Progenitor cell of endocrine pancreas (in vitro differentiated cells): ENCODE data around the gene INPP5D. TPM values are rescaled to one million over a fixed set of nuclear protein-coding genes. Genes with fewer than 3 reads are reported as not detected.

Experiments used
- DNase-seq: peaks from one replicate; pipeline ENCODE4 v3.0.0; 2021; ENCODE audit warnings: low spot score; ENCODE audit not compliant: unreplicated experiment
- H3K27ac Mint-ChIP-seq: 2 replicates; pipeline ENCODE4 v1.8.0; 2021; ENCODE audit warnings: mild to moderate bottlenecking, moderate library complexity, mixed read lengths
- H3K27me3 Mint-ChIP-seq: 2 replicates; pipeline ENCODE4 v1.8.0; 2021; ENCODE audit warnings: mixed read lengths
- H3K36me3 Mint-ChIP-seq: 2 replicates; pipeline ENCODE4 v1.8.0; 2022; ENCODE audit warnings: mixed read lengths; ENCODE audit not compliant: insufficient read depth
- H3K4me1 Mint-ChIP-seq: 2 replicates; pipeline ENCODE4 v1.8.0; 2021; ENCODE audit warnings: low read depth, mixed read lengths
- H3K4me3 Mint-ChIP-seq: 2 replicates; pipeline ENCODE4 v1.8.0; 2021; ENCODE audit warnings: low read depth, mild to moderate bottlenecking, moderate library complexity, mixed read lengths
- H3K9me3 Mint-ChIP-seq: 2 replicates; pipeline ENCODE4 v1.8.0; 2021; ENCODE audit warnings: low read depth, mixed read lengths
- total RNA-seq: library from RNA; stranded (reverse); gene quantifications from 2 replicates; pipeline ENCODE4 v1.2.1, GENCODE V29; 2021
- TF ChIP-seq, protein P1 (sequence below): fragments of 200-600 bp; sonication (generic); IDR thresholded peaks from one replicate; pipeline ENCODE4 v1.5.0; 2021; ENCODE audit warnings: antibody characterized with exemption, mild to moderate bottlenecking; ENCODE audit not compliant: unreplicated experiment

INPP5D gene
- total RNA-seq, 1 donor from 2014 or later: 5.3 TPM

- H3K4me3 Mint-ChIP-seq: no peak overlapping the region
- no peaks in the 10 kb centered on the region for H3K36me3 Mint-ChIP-seq
- H3K27ac Mint-ChIP-seq: no peak overlapping the region
- no peak for DNase-seq
- TF ChIP-seq, protein P1, sequence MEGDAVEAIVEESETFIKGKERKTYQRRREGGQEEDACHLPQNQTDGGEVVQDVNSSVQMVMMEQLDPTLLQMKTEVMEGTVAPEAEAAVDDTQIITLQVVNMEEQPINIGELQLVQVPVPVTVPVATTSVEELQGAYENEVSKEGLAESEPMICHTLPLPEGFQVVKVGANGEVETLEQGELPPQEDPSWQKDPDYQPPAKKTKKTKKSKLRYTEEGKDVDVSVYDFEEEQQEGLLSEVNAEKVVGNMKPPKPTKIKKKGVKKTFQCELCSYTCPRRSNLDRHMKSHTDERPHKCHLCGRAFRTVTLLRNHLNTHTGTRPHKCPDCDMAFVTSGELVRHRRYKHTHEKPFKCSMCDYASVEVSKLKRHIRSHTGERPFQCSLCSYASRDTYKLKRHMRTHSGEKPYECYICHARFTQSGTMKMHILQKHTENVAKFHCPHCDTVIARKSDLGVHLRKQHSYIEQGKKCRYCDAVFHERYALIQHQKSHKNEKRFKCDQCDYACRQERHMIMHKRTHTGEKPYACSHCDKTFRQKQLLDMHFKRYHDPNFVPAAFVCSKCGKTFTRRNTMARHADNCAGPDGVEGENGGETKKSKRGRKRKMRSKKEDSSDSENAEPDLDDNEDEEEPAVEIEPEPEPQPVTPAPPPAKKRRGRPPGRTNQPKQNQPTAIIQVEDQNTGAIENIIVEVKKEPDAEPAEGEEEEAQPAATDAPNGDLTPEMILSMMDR: no peak
- H3K27me3 Mint-ChIP-seq: peaks cover 2% of the 10 kb centered on the region
- H3K4me1 Mint-ChIP-seq: no peaks in the 10 kb centered on the region
- H3K9me3 Mint-ChIP-seq: no peaks in the 10 kb centered on the region
Measured at GRCh38 chr2:233174137-233174536, 114.0 kb downstream of the INPP5D start.

DNA sequence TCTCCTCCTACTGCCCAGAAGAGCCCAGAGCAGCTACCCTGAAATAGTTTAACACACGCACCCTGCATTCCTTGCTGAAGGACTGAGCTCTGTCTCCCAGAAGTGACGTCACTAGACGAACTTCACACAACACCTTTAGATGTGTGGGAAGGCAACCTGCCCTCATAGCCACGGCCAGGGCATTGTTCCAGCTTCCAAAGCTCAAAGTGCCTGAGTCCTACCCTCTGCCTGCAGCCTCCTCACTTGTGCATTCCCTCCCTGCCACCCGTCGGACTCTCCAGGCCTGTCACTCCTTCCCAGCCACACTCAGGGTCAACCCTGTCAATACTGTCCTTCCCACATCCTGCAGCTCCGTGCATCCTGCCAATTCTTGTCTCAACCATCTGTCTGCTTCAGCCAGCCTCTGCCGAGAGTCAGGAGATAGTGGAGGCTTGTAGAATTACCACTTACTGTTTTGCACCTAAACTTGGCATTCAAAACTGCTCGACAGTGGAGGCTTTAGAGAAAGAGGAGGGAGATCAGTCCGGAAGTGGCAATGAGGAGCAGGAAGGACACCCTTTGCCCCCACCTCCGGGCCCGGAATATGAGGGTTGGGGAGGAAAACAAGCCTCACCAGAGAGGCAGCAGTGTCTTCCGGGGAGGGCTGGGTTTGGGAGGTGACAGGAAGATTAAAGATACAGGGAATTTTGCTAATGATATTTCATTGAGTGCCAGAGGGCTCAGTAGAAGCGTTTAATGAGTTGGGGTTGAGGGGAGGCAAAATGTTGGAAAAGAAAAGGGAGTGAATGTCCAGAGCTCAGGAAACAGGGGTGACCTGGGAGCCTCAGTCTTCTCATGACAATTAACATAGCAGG lies 119.1 kb downstream of the INPP5D start:
- no peak overlapping the region for H3K4me3 Mint-ChIP-seq
- peaks cover 6% of the 10 kb centered on the region for H3K36me3 Mint-ChIP-seq
- H3K27ac Mint-ChIP-seq: no peak overlapping the region
- DNase-seq: no peak
- TF ChIP-seq, protein P1: no peak
- no peaks in the 10 kb centered on the region for H3K27me3 Mint-ChIP-seq
- H3K4me1 Mint-ChIP-seq: no peaks in the 10 kb centered on the region
- peaks cover 7% of the 10 kb centered on the region for H3K9me3 Mint-ChIP-seq

GRCh38 chr2:233179848-233180366 lies 119.8 kb downstream of the INPP5D start:
- Mint-ChIP-seq H3K9me3 (peaks cover 7% of the 10 kb centered on the region), H3K4me3 (no peak overlapping the region), H3K27me3 (no peaks in the 10 kb centered on the region), H3K27ac (no peak overlapping the region), H3K36me3 (peaks cover 6% of the 10 kb centered on the region), H3K4me1 (no peaks in the 10 kb centered on the region)
- DNase-seq: no peak
- TF ChIP-seq, protein P1: no peak

- DNase-seq: no peak
- Mint-ChIP-seq H3K27me3 (no peaks in the 10 kb centered on the region), H3K4me1 (no peaks in the 10 kb centered on the region), H3K36me3 (peaks cover 6% of the 10 kb centered on the region), H3K9me3 (peaks cover 7% of the 10 kb centered on the region), H3K4me3 (no peak overlapping the region), H3K27ac (no peak overlapping the region)
- TF ChIP-seq, protein P1: no peak
Measured at GRCh38 chr2:233183869-233184418, 123.8 kb downstream of the INPP5D start.

GRCh38 chr2:233184669-233185068 lies 124.5 kb downstream of the INPP5D start:
- no peak overlapping the region for H3K27ac Mint-ChIP-seq
- H3K36me3 Mint-ChIP-seq: peaks cover 6% of the 10 kb centered on the region
- TF ChIP-seq, protein P1: no peak
- peaks cover 7% of the 10 kb centered on the region for H3K9me3 Mint-ChIP-seq
- no peak for DNase-seq
- no peaks in the 10 kb centered on the region for H3K27me3 Mint-ChIP-seq
- no peak overlapping the region for H3K4me3 Mint-ChIP-seq
- H3K4me1 Mint-ChIP-seq: no peaks in the 10 kb centered on the region
